GM19324 (cell line): Measurements from ENCODE around the gene PRPF40A.

Experiments used
- ATAC-seq: cut with Tn5 transposase; IDR thresholded peaks from one replicate; pipeline ENCODE4 v1.9.1; 2021; ENCODE audit warnings: mild to moderate bottlenecking, moderate library complexity; ENCODE audit not compliant: unreplicated experiment, low FRiP score

Gene PRPF40A

DNA sequence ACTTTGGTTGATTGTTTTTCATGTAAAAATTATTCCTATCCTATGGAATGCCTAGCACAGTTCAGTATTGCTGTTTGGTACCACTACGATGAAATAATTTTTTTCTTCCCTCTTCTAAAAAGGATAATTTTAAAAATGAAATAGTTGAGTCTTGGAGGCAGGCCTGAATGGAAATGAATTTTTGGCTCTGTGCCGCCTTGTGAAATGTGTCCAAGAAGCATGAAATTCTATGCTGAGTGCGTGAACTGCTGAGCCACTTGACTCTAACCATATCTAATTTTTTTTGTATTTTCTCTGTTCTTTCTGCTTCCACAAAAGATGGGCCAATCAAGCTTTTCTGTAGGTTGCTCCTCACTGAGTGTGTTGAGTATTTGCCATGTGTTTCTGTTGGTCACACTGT, 95.0 kb downstream of the PRPF40A start:
- ATAC-seq, result no peak

DNA sequence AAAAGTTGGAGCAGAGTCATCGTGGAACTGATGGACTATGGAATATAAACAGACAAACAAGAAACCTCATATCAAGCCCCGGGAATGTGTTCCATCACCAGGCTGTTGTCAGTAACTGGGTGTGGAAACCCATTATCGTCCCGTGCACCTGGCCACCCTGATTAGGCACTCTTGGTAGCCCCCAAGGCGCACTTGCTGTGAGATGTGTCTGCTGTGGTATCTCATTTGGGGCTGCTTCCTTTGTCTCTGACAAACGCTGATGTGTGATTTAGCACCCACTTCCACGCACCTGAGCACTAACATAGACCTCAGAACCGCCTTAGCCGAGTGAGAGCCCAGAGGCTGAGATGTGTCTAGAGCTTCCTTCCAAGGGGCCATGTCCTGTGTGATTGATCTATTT, 96.3 kb downstream of the PRPF40A start:
- ATAC-seq, result no peak

DNA sequence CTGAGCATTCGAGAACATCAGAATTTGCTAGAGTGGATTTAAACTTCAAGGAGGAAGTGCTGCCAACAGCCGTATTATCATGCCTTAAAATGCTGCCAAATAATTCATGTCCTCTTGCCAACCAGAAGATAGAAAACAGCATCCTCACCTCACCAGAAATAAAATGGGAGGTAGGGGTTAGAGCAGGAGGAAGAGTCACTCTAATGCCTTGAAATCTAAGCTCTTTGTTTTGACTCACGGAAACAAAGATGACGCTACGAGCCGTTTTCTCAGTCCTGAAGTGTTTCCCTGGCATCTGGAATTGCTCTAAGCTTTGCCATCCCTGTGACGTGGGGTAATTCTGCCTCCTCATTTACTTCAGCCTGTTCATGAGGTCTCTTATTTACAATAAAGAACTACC, 97.1 kb downstream of the PRPF40A start:
- no peak for ATAC-seq

DNA sequence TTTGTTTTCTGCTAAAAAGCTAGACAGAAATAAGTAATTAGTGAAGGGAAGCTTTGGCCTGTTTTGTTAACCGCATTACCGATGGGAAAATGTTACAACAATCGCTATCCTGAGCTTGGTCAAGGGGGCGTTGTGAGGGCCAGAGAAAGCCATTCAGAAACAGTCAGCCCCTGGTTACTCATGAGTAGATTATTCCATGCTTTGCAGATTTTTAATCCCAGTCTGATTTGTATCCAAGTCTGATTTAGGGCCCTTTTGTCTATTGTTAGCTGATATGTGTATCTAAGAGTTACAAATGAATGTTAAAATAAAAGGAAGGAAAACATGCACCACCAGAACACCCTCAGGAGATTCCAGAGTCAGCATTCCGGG, 99.1 kb downstream of the PRPF40A start:
- ATAC-seq, result no peak

DNA sequence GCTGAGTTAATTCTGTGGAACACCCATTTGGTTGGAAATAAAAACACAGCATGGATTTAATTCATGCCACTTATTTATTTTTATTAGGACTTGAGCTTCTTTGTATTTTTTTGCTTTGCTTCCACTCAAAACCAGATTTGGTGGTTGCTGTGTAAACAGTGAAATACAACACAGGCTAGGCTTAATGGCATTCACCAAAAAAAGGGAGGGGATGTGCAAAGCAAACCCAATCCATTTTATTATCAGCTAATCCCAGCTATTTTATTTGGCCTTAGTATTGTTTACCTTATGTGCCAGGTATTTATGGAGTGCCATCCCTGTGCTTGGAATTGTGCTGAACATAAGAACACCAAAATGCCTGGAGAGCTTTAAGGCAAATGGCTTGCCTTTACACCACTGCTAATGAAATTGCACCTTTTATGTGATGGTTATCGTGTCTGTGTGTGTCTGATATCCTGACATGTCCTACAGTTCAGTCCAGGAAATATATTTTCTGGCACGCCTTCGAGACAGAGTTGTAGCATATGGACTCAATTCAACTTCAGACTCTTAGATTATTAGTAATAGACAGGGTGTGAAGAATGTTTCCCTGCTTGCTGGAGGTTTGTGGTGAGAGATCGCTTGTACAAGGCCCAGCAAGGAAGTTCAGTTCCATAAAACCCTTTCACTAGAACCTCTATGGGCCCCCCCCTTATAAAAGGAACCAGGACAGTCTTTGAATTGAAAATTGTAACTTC, 99.6 kb downstream of the PRPF40A start:
- ATAC-seq, result no peak

DNA sequence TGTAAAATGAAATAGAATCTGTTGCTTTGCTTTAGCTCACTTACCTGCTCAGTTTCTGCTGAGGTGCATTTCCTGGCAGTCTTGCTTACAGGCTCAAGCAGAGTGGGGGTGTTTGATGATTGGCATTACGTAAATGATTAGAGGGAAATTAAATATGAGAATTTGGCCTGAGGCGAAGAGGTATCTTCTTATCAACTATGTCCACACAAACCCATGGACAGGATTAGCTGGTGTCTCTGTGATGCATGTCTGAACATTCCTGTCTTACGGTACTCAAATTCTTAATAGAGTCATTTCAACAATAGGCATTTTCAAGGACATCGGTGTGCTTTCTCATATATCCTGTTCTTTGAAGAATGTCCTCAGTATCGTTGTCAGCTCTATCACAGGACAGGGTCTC, 102.1 kb downstream of the PRPF40A start:
- no peak for ATAC-seq

DNA sequence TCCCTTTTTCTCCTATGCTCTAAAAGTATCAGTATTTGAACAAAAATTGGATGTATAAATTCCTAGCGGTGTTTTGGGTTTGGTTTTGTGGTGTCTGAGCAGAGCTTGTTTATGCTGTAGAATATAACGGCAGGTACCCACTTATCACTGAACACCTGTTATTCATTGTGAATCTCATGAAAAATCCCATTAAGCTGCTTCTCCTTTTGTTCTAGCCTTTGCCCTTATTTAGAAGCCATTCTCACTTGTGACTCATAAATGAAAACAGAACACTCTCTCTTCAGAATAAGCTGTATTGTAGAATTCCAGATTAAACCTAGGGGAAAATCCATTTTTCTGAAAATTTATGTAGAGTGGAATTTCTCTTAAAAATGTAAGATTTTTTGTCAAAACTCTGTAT, 104.0 kb downstream of the PRPF40A start:
- no peak for ATAC-seq

DNA sequence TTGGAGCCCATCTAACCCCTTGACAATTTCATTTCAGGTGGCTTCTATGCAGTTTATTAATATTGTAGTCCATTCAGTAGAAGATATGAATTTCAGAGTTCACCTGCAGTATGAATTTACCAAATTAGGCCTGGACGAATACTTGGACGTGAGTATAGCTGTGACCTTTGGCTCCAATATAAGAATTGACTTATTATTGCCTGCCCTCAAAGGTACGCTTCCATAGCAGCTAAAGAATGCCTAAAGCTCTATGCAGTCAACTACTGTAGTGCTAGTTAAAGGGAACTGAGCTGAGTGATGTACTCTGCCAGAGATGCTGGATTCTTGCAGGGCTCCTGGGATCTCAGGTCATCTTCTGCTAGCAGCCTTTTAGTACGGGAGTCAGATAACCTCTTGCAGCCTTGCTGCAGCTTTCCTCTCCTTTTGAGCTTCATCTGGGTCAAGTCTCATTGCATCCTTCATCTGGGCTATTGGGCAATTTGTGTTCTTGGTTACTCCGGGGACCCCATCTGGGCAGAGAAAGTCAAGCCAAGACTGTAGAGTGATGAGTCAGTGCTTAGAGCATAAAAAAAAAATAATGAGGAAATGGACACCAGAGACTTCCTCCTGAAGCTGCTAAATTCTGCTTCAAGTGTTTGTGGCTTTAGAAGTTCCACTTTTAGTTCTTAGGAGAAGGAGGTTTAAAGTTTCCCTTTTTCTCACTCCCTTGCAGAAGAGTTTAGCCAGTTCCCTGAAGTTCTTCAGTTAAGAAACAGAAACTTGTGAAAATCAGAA, 105.6 kb downstream of the PRPF40A start:
- peak; percentile 72 for ATAC-seq

DNA sequence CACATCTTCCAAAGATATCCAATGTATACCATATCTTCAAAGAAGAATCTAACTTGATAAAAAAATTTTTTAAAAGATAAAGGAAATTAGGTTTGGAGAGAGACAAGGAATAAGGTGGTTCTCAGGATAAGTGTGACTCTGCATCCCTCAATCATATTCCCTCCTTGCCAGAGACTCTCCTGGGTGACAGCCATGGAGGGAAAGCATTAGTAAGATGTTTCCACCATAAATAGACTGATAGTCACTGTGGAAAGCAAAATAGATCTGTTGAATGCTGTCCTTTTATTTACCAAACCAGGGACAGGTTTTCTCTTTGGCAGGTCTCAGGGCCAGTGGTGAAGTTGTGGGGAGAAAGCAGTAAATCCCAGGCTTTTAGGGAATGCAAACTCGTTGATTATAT, 107.6 kb downstream of the PRPF40A start:
- ATAC-seq, result no peak

DNA sequence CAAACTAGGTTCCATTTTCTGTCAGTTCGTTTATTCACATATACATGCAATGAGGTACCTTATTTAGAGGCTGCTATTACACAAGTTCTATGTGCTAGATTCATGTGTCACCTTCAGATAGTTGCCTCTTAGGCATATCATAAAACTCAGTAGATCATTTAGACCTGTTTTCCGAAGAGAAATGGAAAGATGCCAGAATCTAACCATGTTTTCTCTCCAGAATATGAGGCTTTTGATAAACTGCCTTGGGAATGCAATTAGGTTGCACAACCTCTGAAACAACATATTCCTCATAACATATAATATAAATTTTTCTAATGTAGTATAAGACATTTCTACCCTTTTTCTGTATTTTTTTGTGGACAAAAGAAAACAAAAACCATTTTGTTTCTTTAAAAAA, 108.1 kb downstream of the PRPF40A start:
- no peak for ATAC-seq

DNA sequence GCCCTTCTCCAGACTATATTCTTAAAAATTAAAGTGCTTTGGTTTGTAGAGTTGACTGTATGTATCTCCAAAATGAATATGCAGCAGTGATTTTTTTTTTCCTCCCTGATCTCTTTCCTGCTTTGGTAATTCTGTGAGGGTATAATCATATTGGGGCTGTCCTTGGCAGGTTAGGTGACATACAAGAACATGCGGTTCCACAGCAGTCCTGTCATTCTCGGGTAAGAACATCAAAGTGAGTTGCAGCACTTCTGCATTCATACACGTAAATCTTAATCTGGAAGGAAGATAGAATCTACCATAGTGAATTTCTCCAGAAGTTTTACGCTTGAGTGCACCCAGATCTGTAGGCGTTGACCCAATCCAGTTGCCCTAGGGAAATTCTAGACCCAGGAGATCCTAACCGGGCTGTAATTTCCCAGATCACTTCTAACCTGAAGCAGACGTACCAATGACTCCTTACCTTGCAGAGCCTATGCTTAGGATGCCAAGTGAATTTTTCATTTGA, 109.4 kb downstream of the PRPF40A start:
- ATAC-seq, result no peak

DNA sequence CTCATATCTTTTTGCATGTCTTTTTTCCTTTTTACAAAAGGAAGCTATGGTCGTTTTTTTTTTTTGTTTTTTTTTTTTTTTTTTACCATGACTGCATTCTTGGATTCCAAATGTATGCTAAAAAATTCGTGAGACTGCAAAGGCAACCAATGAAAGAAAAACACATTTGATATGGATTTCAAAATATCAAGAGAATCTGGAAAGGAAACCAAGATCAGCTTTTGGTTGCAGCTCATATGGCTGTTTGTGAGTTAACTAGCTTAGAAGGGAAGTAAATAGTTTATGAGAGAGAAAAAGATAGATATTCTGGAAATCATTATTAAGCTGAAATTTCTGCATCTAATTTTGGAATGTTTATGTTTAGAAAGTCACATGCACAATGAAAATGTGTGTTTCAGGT, 110.3 kb downstream of the PRPF40A start:
- ATAC-seq, result no peak

DNA sequence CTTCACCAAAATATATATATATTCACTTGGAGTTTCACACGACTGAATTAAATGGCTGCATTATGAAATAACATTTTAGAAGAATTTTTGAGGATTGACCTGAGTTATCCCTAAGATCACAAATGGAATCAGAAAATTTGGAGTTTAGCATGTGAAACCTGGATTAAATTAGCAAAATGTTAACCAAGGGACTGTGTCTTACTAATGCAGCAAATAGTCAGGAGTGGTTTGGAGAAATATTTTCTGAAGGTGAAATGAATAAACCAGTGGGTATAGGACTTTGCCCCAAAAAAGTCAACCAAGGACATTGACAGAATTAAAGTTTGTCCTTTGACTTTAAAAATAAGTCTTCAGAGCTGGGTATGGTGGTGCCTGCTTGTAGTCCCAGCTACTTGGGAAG, 111.2 kb downstream of the PRPF40A start:
- no peak for ATAC-seq

DNA sequence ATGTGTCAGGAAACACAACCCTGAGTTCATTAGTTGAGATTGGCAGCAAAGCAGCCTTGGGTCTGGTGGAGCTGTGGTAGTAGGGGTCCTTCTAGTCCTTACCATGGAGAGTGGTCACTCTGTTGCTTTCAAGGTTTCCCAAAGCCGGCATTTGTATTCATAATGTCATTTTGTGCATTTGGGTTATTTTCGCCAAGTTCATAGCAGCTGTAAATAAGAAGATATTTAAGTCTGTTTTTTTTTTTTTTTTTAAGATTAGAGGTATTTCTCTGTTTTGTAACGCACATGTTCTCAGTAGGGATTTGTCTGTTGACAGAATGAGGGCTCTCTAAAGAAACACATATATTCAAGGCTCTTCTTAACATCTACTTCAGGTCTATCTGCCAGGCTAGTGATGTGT, 114.1 kb downstream of the PRPF40A start:
- no peak for ATAC-seq

DNA sequence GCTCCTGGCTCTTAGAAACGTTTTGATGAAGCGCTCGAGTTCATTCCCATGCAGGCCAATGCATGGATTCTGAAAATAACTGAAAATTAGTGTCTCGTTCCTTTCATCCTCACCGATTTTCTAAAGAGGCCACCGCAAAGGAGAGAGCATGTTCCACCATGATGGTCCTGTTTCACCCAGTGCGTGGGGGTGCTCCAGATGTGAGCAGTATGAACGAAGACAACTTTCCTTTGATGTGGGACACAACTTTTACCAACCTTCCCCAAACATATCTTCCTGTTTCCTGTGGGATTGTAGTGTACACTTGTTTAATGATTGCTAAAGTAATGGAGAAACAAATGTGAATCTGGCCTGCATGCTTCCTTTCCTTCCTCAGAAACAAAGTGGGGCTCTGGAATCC, 114.5 kb downstream of the PRPF40A start:
- no peak for ATAC-seq
